Activated B cell treated with CpG ODN at 0.5 μM for 24 hours (primary cell): ENCODE data around the gene FDX2. TPM values are rescaled to one million over a fixed set of nuclear protein-coding genes. Genes with fewer than 3 reads are reported as not detected.

Experiments
- ATAC-seq: fragments of 200-7000 bp; cut with Tn5 transposase; one replicate; pipeline ENCODE4 v1.10.0; 2021; ENCODE audit warnings: low read depth, mild to moderate bottlenecking, moderate library complexity
- CTCF ChIA-PET: fragments of 350-600 bp; sonication (Branson Sonifier 250); formaldehyde crosslinking; loops from one replicate; lab custom pipeline; 2021; ENCODE audit warnings: antibody characterized with exemption; lab: Charles Lee
- POLR2A ChIA-PET: fragments of 350-600 bp; sonication (Branson Sonifier 250); formaldehyde crosslinking; loops from one replicate; lab custom pipeline; 2021; ENCODE audit warnings: antibody characterized with exemption; lab: Charles Lee
- DNase-seq: peaks from one replicate; pipeline ENCODE4 v3.0.0; 2022
- H3K27ac Mint-ChIP-seq: one replicate; pipeline ENCODE4 v1.8.0; 2020; ENCODE audit warnings: mixed read lengths
- H3K27me3 Mint-ChIP-seq: one replicate; pipeline ENCODE4 v1.8.0; 2021; ENCODE audit warnings: mixed read lengths
- H3K36me3 Mint-ChIP-seq: one replicate; pipeline ENCODE4 v1.8.0; 2021; ENCODE audit warnings: low read depth, mixed read lengths
- H3K4me1 Mint-ChIP-seq: one replicate; pipeline ENCODE4 v1.8.0; 2021; ENCODE audit warnings: mixed read lengths
- H3K4me3 Mint-ChIP-seq: one replicate; pipeline ENCODE4 v1.8.0; 2020; ENCODE audit warnings: mild to moderate bottlenecking, mixed read lengths
- H3K9me3 Mint-ChIP-seq: one replicate; pipeline ENCODE4 v1.8.0; 2020; ENCODE audit warnings: mixed read lengths
- intact Hi-C: fragments of 100-400 bp; cut with micrococcal nuclease; formaldehyde crosslinking; loops from one replicate; pipeline ENCODE4 v1.15.1; 2024
- total RNA-seq: library from RNA; stranded (reverse); gene quantifications from 2 replicates; pipeline ENCODE4 v1.2.3, GENCODE V29; 2022
- TF ChIP-seq, protein P1 (sequence below): fragments of 200-600 bp; IDR thresholded peaks from one replicate; pipeline ENCODE4 v1.8.0; 2022; ENCODE audit warnings: antibody characterized with exemption, mild to moderate bottlenecking

The FDX2 gene
- total RNA-seq, 1 donor from 2014 or later: 12.8 TPM

DNA sequence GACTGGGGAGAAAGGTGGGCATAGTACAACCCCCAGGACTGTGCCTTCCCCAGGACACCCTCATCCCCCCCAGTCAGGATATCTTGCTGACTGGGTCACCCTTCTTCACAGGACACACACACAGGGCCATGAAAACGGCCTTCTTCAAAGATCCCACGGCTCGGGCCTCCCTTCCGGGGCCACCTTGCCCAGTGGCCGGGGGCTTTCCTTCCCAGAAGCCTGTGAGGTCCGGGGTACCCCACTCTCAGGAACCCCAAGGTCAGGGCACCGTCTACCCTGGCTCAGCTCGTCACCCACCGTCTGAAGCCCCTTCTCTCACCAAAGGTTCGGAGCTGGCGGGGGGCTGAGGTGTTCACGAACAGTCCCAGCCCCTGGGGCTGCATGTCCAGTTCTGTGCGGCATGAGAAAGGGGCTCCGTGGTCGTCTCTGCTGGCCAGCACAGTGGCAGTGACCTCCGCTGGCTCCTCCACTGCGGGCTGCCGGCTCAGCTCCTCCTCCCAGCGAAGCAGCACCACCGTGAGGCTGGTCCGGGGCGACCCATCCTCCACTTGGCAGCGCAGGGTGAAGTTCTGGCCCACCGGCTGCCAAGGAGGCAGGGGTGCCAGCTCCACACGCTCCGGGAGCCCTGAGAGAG lies 19.7 kb upstream of the FDX2 start:
- ChIA-PET POLR2A (no interaction called here), CTCF (interaction anchor here (0.6 kb wide), 1 partner anchor 15 kb away, joined by 3 read pairs; no protein-coding TSS in a partner anchor)
- H3K27me3 Mint-ChIP-seq: no peaks in the 10 kb centered on the region
- peaks cover 49% of the 10 kb centered on the region for H3K4me1 Mint-ChIP-seq
- DNase-seq: no peak
- ATAC-seq: no peak
- no peak overlapping the region for H3K27ac Mint-ChIP-seq
- H3K36me3 Mint-ChIP-seq: peaks cover 34% of the 10 kb centered on the region
- H3K9me3 Mint-ChIP-seq: no peaks in the 10 kb centered on the region
- TF ChIP-seq, protein P1, sequence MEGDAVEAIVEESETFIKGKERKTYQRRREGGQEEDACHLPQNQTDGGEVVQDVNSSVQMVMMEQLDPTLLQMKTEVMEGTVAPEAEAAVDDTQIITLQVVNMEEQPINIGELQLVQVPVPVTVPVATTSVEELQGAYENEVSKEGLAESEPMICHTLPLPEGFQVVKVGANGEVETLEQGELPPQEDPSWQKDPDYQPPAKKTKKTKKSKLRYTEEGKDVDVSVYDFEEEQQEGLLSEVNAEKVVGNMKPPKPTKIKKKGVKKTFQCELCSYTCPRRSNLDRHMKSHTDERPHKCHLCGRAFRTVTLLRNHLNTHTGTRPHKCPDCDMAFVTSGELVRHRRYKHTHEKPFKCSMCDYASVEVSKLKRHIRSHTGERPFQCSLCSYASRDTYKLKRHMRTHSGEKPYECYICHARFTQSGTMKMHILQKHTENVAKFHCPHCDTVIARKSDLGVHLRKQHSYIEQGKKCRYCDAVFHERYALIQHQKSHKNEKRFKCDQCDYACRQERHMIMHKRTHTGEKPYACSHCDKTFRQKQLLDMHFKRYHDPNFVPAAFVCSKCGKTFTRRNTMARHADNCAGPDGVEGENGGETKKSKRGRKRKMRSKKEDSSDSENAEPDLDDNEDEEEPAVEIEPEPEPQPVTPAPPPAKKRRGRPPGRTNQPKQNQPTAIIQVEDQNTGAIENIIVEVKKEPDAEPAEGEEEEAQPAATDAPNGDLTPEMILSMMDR: no peak
- intact Hi-C loops: loop anchor here (5.0 kb wide), 1 partner anchor 37 kb away; no protein-coding TSS in a partner anchor
- H3K4me3 Mint-ChIP-seq: no peak overlapping the region

DNA sequence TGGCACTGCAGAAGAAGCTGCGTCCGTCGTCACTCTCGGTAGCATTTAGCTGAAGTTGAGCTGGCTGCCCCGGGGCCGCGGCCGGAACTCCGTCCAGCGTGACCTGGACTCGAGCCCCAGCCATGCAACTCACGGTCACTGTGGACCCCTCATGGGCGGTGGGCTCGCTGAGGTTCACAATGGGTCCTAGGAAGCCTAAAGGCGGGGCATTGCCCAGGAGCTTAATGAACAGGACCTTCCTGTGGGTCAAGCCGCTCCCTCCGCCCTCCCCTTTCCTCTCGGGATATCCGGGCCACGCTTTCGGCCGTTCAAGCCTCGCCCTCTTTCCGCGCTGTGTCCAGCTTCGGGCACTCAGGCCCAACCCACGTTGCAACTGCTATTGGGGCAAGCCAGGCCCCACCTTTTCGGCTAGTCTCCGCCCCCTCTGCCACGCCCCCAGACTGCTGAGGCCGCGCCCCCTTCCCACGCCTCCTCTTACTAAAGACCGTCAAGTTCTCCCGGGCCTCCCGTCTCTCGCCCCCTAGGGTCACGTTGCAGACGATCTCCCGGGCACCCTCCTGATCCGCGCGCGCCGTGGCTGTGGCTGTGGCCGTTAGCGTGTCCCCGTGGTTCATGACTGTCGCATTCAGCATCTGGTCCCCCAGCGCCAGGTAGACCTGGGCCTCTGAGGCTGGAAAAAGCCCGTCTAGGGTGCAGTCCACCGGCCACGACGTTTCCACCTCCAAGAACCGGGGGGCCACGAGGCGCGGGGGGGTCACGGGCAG lies 19.0 kb upstream of the FDX2 start:
- DNase-seq: no peak
- no peak for ATAC-seq
- POLR2A ChIA-PET: interaction anchor here (0.6 to 3.6 kb wide), 4 partner anchors 45 to 222 kb away, joined by 5 to 54 read pairs (median 12); partner anchors contain the start of genes ICAM1 and TYK2

GRCh38 chr19:10333758-10334587 lies 18.2 kb upstream of the FDX2 start:
- intact Hi-C loops: loop anchor here (1.0 to 2.0 kb wide), 4 partner anchors 39 to 232 kb away; partner anchors contain the start of genes KRI1 and TYK2
- DNase-seq (no peak), ATAC-seq (no peak)
- CTCF ChIA-PET: interaction anchor here (0.8 kb wide), 1 partner anchor 55 kb away, joined by 4 read pairs; no protein-coding TSS in a partner anchor
- Mint-ChIP-seq H3K9me3 (no peaks in the 10 kb centered on the region), H3K27ac (peak overlapping the region; percentile 96), H3K4me3 (peak overlapping the region; percentile 96), H3K4me1 (peaks cover 35% of the 10 kb centered on the region), H3K36me3 (peaks cover 46% of the 10 kb centered on the region), H3K27me3 (no peaks in the 10 kb centered on the region)
- POLR2A ChIA-PET: interaction anchor here (0.6 to 3.6 kb wide), 15 partner anchors 18 to 231 kb away, joined by 3 to 54 read pairs (median 5); partner anchors contain the start of genes ANGPTL6, FDX2, ICAM1 and ICAM5
- TF ChIP-seq, protein P1: no peak

More for the DNA sequence above, 19.0 kb upstream of the FDX2 start:
- H3K4me3 Mint-ChIP-seq: no peak overlapping the region
- no peaks in the 10 kb centered on the region for H3K9me3 Mint-ChIP-seq
- CTCF ChIA-PET: no interaction called here
- peaks cover 43% of the 10 kb centered on the region for H3K4me1 Mint-ChIP-seq
- intact Hi-C loops: loop anchor here (5.0 kb wide), 1 partner anchor 38 kb away; no protein-coding TSS in a partner anchor
- H3K36me3 Mint-ChIP-seq: peaks cover 41% of the 10 kb centered on the region
- TF ChIP-seq, protein P1: no peak
- no peak overlapping the region for H3K27ac Mint-ChIP-seq
- no peaks in the 10 kb centered on the region for H3K27me3 Mint-ChIP-seq

DNA sequence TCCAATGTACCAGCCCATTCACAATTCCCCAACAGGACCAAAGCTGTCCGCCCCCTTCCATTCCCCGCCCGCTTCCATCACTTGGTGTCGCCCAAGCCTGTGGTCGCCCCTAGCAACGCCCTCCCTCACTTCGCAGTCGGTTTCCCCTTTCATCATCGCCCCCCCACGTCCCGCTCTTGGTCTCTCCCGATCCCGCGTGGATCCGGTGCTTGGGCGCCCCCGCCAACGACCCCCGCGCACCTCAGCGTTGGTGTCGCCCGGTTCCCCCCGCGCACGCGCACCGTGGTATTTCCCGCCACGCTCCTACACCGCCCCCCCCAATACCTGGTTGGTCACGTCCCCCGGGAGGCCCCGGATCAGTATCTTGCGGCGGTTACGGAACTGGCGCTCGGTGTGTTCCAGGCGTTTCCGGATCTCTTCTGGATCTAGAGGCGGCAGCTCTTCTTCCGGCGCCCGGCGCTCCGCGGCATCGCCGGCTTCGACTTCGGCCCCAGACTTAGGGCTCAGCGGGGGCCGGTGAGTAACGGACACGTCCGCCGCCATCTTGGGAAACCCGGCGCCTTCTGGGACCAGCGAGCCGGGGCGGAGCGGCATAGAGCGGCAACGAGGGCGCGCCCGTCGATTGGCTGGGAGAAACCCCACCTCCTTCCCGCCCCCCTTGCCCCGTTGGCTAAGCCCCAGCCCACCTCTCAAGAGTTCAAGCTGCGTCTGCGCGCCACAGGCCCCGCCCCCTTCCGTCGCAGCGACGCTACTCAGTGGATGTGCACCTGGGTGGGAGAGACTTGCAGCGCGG lies 17.3 kb upstream of the FDX2 start, which contains the start of gene RAVER1:
RAVER1 (minus strand) TSS at position 565 of the 793 bp plus-strand sequence; CDS start at position 543, 22 bp downstream.
- no peaks in the 10 kb centered on the region for H3K27me3 Mint-ChIP-seq
- intact Hi-C loops: loop anchor here (1.0 to 2.0 kb wide), 4 partner anchors 38 to 233 kb away; partner anchors contain the start of genes KRI1 and TYK2
- peaks cover 27% of the 10 kb centered on the region for H3K4me1 Mint-ChIP-seq
- TF ChIP-seq, protein P1: no peak
- POLR2A ChIA-PET: interaction anchor here (0.6 to 3.6 kb wide), 15 partner anchors 17 to 484 kb away, joined by 3 to 54 read pairs (median 5); partner anchors contain the start of genes ANGPTL6, FDX2, ICAM1 and ICAM5
- CTCF ChIA-PET: interaction anchor here (0.7 to 0.8 kb wide), 2 partner anchors 56 to 63 kb away, joined by 3 to 4 read pairs; partner anchors contain the start of gene ICAM1
- peak; percentile 93 for DNase-seq
- ATAC-seq: peak; percentile 97
- H3K27ac Mint-ChIP-seq: peak within 1 kb of the TSS; percentile 96
- H3K9me3 Mint-ChIP-seq: no peaks in the 10 kb centered on the region
- peaks cover 49% of the 10 kb centered on the region for H3K36me3 Mint-ChIP-seq
- H3K4me3 Mint-ChIP-seq: peak within 1 kb of the TSS; percentile 96
